ENCODE measurements around the gene HPCAL1.

HPCAL1 gene

DNA sequence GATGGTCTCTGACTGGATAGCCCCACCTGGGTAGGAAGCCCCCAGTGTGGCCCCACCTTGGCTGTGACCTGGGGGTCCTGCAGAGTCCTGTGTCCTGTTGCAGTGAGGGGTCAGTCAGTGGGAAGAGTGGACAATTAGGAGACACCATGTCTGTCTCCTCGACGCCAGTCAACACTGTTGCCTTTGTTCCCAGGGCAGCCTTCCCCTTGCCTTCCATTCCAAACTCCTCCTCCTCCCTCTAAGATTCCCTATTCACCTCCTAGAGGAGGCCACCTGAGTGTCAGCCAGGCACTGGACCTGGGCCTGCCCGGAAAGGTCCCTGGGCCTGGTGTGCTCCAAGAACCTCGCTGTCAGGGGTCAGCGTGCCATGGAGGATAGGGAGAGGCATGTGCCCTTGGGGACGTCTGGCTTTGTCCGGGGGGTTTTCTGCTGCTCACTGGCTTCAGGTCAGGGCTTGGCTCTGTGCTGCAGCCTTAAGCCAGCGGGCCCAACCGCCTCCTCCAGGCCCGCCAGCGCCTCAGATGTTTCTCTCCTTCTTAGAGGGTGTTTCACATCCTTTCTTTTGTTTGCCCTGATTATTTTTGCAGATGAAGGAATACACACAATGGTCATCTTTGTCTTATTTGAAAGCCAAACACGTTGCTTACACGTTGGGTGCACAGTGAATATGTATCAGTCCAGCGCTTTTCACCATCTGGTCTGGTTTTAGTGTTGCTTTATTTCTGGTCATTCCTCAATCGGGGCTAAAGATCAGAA lies 68.9 kb downstream of the HPCAL1 start:
- no peak overlapping the region for H3K4me3 ChIP-seq (ENCODE audit: low read depth, low read length)
- TF ChIP-seq, protein P1, sequence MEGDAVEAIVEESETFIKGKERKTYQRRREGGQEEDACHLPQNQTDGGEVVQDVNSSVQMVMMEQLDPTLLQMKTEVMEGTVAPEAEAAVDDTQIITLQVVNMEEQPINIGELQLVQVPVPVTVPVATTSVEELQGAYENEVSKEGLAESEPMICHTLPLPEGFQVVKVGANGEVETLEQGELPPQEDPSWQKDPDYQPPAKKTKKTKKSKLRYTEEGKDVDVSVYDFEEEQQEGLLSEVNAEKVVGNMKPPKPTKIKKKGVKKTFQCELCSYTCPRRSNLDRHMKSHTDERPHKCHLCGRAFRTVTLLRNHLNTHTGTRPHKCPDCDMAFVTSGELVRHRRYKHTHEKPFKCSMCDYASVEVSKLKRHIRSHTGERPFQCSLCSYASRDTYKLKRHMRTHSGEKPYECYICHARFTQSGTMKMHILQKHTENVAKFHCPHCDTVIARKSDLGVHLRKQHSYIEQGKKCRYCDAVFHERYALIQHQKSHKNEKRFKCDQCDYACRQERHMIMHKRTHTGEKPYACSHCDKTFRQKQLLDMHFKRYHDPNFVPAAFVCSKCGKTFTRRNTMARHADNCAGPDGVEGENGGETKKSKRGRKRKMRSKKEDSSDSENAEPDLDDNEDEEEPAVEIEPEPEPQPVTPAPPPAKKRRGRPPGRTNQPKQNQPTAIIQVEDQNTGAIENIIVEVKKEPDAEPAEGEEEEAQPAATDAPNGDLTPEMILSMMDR (IDR thresholded peaks at IDR 0.05; ENCODE audit: low read depth, low read length), result no peak

DNA sequence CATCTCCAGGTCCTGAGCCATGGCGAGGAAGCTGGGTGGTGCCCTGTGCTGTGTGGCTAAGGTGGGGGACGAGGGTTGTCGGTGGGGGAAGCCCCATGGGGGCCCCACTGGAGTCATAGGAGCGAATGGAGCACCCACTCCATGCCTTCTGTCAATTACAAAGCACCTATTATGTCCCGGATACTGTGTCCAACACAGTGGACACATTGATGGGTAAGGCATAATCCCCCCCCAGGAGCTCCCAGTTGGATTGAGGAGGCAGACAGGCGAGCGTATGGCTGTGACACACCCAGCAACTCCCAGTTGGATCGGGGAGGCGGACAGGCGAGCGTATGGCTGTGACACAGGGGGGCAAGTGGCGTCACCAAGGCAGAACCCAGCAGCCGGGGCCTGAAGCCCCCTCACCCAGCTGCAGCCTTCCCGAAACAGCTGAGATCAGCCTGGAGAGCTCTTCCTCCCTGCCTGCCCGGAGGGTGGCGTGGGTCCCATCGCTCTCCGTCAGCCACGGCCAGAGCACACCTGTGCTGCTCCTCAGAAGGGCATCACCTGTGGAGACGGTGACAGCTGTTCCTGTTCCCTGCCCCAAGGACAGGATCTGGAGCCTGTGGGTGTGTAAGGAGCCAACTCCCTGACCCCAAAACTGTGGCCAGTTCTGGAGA lies 69.6 kb downstream of the HPCAL1 start:
- TF ChIP-seq, protein P1 (IDR thresholded peaks at IDR 0.05; ENCODE audit: low read depth, low read length), result no peak
- H3K4me3 ChIP-seq (ENCODE audit: low read depth, low read length), result no peak overlapping the region

DNA sequence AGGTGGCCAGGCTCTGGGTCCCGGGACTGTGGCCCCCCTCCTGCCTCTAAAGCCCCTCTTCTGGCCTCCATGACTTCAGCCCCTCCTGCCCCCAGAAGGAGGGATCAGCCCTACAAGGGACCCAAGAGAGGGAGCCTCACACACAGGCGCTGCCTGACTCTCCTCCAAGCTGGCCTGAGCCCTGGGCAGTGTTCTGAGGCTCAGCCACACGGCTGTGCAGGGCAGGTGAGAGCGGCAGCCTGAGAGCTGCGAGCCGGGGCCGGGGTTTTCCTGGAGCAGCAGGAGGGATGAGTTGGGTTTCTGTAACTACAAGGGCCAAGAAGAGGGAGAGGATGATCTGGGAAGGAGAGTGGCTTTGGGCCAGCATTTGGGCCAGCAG lies 70.1 kb downstream of the HPCAL1 start:
- no peak overlapping the region for H3K4me3 ChIP-seq (ENCODE audit: low read depth, low read length)
- TF ChIP-seq, protein P1 (IDR thresholded peaks at IDR 0.05; ENCODE audit: low read depth, low read length), result no peak

- TF ChIP-seq, protein P1 (IDR thresholded peaks at IDR 0.05; ENCODE audit: low read depth, low read length), result no peak
- no peak overlapping the region for H3K4me3 ChIP-seq (ENCODE audit: low read depth, low read length)
Measured at GRCh38 chr2:10373931-10374330, 71.2 kb downstream of the HPCAL1 start.

DNA sequence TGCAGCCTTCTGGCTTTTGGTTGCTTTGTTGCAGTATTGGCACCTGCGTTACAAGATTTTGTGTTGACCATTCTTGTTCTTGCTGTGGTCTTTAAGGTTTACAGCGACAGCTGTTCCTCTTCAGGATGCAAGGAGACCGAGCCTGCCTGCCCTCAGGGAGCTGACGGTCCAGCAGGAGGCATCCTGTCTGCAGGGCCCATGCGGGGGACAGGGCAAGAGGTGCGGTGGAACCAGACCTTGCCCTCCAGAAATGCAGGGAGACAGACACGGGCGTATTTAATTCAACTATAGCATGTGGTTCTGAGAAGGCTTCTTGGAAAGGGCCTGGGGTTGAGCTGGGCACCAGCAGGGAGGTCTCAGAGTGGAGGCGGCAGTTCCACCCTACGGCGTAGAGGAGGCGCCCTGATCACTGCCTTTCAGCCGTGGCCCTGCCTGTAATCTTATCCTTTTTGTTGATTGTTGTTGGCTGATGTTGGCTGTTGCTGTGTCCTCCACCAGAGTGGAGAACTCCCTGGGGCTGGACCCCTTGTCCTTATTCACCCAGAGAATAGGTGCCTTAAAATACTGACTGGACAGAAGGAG lies 71.7 kb downstream of the HPCAL1 start:
- H3K4me3 ChIP-seq (ENCODE audit: low read depth, low read length), result no peak overlapping the region
- TF ChIP-seq, protein P1 (IDR thresholded peaks at IDR 0.05; ENCODE audit: low read depth, low read length), result no peak

GRCh38 chr2:10375570-10376281 lies 73.0 kb downstream of the HPCAL1 start:
- no peak overlapping the region for H3K4me3 ChIP-seq (ENCODE audit: low read depth, low read length)
- TF ChIP-seq, protein P1 (IDR thresholded peaks at IDR 0.05; ENCODE audit: low read depth, low read length), result no peak

Data from WI38 (cell line).